Stimulated activated CD4-positive, alpha-beta T cell treated with anti-CD3 and anti-CD28 coated beads, Interleukin-4, amount 100 ng/mL, for 1 hour (primary cell): ENCODE data around the gene ZDHHC3.
A peak's percentile ranks its signal among the peaks of the same experiment; 100 is the strongest.

Experiments
- DNase-seq: peaks from one replicate; pipeline ENCODE4 v3.0.0-alpha.2; 2020

Gene ZDHHC3

GRCh38 chr3:44924457-44925084 is 51.4 kb downstream of the ZDHHC3 start:
- DNase-seq: no peak

- no peak for DNase-seq
Observed at GRCh38 chr3:44923632-44924456, 52.1 kb downstream of the ZDHHC3 start.

DNA sequence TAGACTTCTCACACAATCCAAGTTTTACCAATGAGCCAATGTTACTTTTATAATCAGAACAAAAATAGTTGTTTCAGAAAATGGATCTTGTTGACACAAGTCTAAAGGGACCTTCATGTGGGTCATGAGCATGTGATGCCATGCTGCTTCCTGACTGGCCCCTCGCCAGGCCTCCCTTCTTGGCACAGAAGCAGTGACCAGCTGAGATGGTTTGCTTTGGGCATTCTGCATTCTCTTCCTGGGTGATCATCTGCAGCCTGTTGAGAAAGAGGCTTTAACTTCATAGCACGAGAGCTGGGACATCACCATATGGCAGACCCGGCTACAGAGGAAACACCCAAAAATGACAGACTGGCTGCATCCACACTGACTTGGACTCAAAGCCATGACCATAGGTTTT is 55.9 kb downstream of the ZDHHC3 start:
- DNase-seq: no peak

- no peak for DNase-seq
Observed at GRCh38 chr3:44918581-44918980, 57.4 kb downstream of the ZDHHC3 start.

DNA sequence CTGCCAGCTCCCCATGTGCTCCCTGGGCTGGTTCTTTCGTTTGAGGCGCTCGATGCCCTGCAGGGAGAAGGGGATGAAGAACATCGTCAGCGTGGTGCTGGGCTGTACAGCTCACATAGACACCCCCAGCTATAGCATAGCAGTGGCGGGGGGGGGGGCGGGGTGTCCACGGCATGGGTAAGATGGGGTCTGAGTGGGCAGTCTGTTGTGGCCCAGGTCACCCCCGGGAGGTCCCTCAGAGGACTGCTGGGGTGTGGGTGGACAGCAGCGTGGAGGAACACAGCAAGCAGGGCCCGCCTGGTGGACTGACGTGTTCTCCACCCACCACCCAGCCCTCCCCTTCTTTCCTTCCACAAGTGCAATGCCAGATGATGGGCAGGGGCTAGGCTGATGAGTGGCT is 57.9 kb downstream of the ZDHHC3 start:
- DNase-seq: no peak

DNA sequence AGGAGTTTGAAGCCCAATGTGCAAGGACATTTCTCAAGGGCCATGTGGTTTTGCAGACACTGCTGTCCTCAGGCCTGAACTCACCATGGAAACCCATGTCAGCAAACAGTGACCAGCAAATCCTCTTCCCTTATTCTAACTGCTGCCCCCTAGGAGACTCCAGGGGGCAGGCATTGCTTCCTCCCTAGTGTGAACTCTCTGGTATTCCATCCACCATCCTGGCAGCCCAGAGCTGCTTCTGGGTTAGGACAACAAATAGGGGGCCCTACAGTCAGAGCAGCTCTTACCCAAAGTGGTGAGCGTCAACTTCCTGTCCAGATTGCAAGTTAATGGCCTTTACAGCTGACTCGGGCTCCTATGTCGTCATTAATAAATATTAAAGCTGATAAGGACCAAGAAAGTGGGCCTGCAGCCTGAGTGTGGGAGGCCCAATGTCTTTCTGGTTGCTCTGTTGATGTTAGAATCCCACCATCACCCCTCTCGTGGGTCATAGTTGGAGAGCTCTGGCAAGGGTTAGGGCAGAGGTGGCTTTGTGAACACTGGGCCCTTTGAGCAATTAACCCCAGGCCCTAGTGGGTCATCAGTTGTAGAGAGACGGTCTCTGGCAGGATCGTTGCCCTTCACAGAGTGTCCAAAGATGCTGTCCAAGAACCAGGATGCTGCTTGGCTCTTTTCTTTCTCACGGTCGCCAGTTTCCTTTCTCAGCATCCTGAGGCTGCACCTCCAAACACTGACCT is 60.1 kb downstream of the ZDHHC3 start:
- DNase-seq: no peak

DNA sequence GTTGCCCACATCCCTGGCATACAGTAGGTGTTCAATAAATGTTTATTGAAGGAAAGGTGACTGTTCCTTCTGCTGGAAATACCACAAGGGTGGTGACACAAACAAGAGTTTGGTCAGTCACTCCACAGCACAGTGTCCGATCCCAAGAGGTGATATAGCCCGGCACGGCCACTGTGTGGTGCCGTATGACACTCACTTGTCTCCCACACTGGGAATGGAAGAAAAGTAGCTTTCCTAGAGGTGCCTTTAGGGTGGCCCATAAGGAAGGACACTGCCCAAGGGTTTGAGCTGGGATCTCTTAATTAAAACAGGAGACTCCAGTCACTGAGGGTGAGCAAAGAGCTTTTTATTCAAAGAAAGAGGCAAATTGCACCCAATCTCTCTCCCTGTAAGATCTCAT is 61.0 kb downstream of the ZDHHC3 start:
- DNase-seq: no peak

GRCh38 chr3:44913868-44914468 is 62.0 kb downstream of the ZDHHC3 start:
- DNase-seq: peak; percentile 69

- DNase-seq: no peak
Observed at GRCh38 chr3:44910693-44911092, 65.3 kb downstream of the ZDHHC3 start.

GRCh38 chr3:44909063-44909462 is 66.9 kb downstream of the ZDHHC3 start:
- no peak for DNase-seq

DNA sequence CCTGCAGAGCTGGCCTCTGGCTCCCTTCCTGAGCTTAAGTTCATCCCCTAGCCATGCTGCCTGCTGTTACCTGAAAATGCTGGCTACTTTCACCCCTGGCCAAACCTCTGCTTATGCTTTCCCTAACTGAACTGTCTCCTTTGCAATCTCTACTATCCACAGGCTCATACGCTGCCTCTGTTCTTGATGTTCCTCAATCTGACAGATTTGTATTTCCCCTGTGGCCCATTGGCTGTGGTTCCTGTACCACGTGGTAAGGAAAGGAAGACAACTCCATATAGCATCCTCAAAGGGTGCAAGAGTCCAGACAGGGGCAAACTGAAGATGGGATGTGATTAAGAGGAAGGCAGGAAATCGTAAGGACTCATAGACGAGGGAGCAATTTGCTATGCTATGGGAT is 68.4 kb downstream of the ZDHHC3 start:
- DNase-seq: no peak

GRCh38 chr3:44906997-44907396 is 69.0 kb downstream of the ZDHHC3 start:
- DNase-seq: no peak

DNA sequence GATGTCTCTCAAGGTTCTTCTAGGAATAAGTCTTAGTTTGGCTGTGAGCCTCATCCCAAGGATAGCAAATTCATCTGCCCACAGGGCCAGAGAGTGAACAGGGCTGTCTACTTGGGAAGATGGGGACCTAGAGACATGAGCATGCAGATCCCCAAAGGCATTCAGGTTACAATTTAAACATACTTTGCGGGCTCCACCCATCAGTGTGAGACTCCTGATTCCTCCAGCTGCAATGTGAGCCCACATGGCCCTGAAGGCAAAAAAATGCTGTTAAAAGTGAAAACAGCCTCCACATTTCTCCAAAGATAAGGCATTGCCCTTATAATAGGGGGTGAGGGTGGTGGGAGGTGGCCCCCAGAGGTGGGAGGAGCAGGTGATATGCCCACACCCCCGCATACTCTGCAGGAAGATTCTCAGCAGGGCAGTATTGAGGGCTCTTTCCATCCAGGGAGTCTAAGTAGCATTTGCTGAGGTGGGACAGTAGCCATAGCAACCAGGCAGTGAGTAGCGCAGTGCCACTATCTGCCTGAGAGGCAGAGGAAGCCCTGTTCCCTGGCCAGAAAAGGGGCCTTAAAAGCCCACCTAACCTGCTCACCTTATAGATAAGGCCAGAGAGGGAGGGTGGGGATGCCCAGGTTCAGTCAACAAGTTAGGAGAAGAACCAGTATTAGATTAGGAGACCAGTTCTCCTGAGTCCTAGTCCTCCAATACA is 70.4 kb downstream of the ZDHHC3 start:
- DNase-seq: no peak

- DNase-seq: no peak
Observed at GRCh38 chr3:44903751-44904150, 72.2 kb downstream of the ZDHHC3 start.

- DNase-seq: no peak
Observed at GRCh38 chr3:44903314-44903713, 72.7 kb downstream of the ZDHHC3 start.

GRCh38 chr3:44902628-44903027 is 73.3 kb downstream of the ZDHHC3 start:
- no peak for DNase-seq

- no peak for DNase-seq
Observed at GRCh38 chr3:44899683-44900367, 76.1 kb downstream of the ZDHHC3 start.

DNA sequence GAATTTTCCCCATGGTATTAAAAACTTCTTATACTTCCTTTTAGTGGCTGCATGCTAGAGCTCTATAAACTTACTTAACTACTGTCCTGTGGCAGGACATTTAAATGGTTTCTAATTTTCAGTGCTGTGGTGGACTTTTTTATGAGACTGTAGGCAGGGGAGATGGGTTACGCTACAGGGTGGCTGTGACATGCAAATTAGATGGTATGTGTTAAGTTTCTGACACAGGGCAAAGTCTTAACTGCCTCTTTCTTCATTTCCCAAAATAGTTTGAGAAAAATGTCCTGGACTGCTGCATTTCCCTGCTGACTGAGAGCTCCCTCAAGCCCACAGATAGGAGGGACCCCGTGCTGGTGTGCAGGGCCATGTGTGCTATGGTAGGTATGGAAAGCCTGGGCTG is 79.5 kb downstream of the ZDHHC3 start:
- no peak for DNase-seq

DNA sequence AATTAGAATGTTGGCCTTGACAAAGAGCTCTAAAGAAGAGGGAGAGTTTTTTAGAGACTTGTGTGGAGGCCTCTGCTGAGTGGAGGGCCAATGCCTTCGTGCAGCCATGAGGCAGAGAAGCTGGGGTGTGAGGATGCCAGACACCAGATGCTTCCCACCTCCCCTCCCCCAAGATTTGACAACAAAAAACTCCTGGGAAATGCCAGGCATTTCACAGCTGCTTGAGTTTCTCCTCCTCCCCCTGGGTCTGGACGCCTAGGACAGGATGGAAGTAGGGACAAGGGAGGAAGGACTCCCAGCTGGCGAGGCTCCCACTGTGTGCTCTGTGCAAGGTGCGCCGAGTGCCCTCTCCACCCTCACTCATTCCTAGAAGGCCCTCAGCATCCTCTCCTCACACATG is 81.5 kb downstream of the ZDHHC3 start:
- DNase-seq: no peak

DNA sequence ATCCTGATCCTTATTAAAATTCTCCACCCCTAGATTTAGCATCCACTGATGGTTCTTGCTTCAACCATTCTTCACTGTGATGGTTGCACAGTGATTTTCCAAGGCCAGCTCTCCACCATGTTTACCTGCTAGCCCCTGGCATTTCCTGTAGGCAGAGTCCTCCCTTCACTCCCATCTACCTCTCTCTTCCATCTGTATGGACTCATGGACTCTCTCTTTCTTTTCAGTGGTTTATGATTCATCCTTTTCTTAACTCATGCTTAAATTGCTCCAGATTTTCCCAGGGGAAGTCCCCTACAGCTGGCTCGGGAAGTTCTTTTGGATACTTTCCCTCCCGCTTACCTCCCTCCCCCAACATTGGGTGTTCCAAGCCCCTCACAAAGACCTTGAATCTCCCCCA is 82.9 kb downstream of the ZDHHC3 start:
- DNase-seq: no peak

- no peak for DNase-seq
Observed at GRCh38 chr3:44892689-44893088, 83.3 kb downstream of the ZDHHC3 start.

GRCh38 chr3:44890852-44891251 is 85.1 kb downstream of the ZDHHC3 start:
- no peak for DNase-seq
